ENCODE results near the gene UBA5. TPM values are rescaled to one million over a fixed set of nuclear protein-coding genes. Genes with fewer than 3 reads are reported as not detected.

UBA5 gene
- polyA plus RNA-seq, 3 donors = 9.3 to 19.5 (median 13.8) TPM

- no CpG with 5 or more reads among the region's 1 CpG for WGBS (ENCODE audit: insufficient coverage)
Observed at GRCh38 chr3:132650153-132650552, 10.0 kb upstream of the UBA5 start.

GRCh38 chr3:132652640-132653270, 7.4 kb upstream of the UBA5 start:
- Histone ChIP-seq H3K4me3 (replicated peaks in 1 of 3; ENCODE audit: low read depth in 2 of 3, low read length in 3 of 3) (no peak overlapping the region), H2AFZ (ENCODE audit: insufficient read depth, low read depth, low read length, poor library complexity, severe bottlenecking) (no peak overlapping the region), H3K27me3 (ENCODE audit: control insufficient read depth in 2 of 2, insufficient read depth in 2 of 2, low read length in 2 of 2) (no peaks in the 10 kb centered on the region), H3K79me2 (ENCODE audit: insufficient read depth, low read length) (no peaks in the 10 kb centered on the region), H3K4me1 (ENCODE audit: control insufficient read depth in 1 of 2, insufficient read depth in 2 of 2, low read length in 2 of 2) (no peaks in the 10 kb centered on the region), H3K9ac (ENCODE audit: insufficient read depth, low read length, poor library complexity, severe bottlenecking) (no peak overlapping the region), H3K36me3 (replicated peaks in 1 of 2; ENCODE audit: control insufficient read depth in 1 of 2, insufficient read depth in 2 of 2, low read length in 2 of 2) (no peaks in the 10 kb centered on the region), H3K9me3 (replicated peaks in 1 of 2; ENCODE audit: control insufficient read depth in 1 of 2, insufficient read depth in 1 of 2, low read length in 2 of 2) (no peaks in the 10 kb centered on the region), H3K4me2 (replicated peaks; ENCODE audit: extremely low read depth, low read length, poor library complexity, severe bottlenecking) (no peak overlapping the region), H4K20me1 (ENCODE audit: insufficient read depth, low read length) (no peaks in the 10 kb centered on the region), H3K27ac (ENCODE audit: low read depth in 1 of 2, low read length in 2 of 2) (no peak overlapping the region)
- Mint-ChIP-seq H3K27me3 (ENCODE audit: low read depth in 3 of 3) (no peaks in the 10 kb centered on the region), H3K27ac (no peak overlapping the region), H3K36me3 (no peaks in the 10 kb centered on the region), H3K4me1 (peaks cover 8% of the 10 kb centered on the region), H3K9me3 (no peaks in the 10 kb centered on the region), H3K4me3 (no peak overlapping the region)
- DNase-seq = no peak
- TF ChIP-seq CTCF (IDR thresholded peaks at IDR 0.05) = no peak
- intact Hi-C loops (cut with micrococcal nuclease) = no loop called here
- WGBS (ENCODE audit: insufficient coverage) = no CpG with 5 or more reads among the region's 1 CpG

More at GRCh38 chr3:132650153-132650552, 10.0 kb upstream of the UBA5 start:
- no peak overlapping the region for H3K27ac Mint-ChIP-seq
- H3K27me3 Mint-ChIP-seq (ENCODE audit: low read depth in 3 of 3) = no peaks in the 10 kb centered on the region
- H4K20me1 ChIP-seq (ENCODE audit: insufficient read depth, low read length) = no peaks in the 10 kb centered on the region
- no peak overlapping the region for H3K9ac ChIP-seq (ENCODE audit: insufficient read depth, low read length, poor library complexity, severe bottlenecking)
- no peaks in the 10 kb centered on the region for H3K36me3 ChIP-seq (replicated peaks in 1 of 2; ENCODE audit: control insufficient read depth in 1 of 2, insufficient read depth in 2 of 2, low read length in 2 of 2)
- no peak overlapping the region for H3K4me2 ChIP-seq (replicated peaks; ENCODE audit: extremely low read depth, low read length, poor library complexity, severe bottlenecking)
- H3K27ac ChIP-seq (ENCODE audit: low read depth in 1 of 2, low read length in 2 of 2) = no peak overlapping the region
- no peak overlapping the region for H3K4me3 Mint-ChIP-seq
- no peak for TF ChIP-seq CTCF (IDR thresholded peaks at IDR 0.05)
- intact Hi-C loops (cut with micrococcal nuclease) = no loop called here
- H3K79me2 ChIP-seq (ENCODE audit: insufficient read depth, low read length) = no peaks in the 10 kb centered on the region
- no peaks in the 10 kb centered on the region for H3K27me3 ChIP-seq (ENCODE audit: control insufficient read depth in 2 of 2, insufficient read depth in 2 of 2, low read length in 2 of 2)
- no peaks in the 10 kb centered on the region for H3K36me3 Mint-ChIP-seq
- no peaks in the 10 kb centered on the region for H3K4me1 ChIP-seq (ENCODE audit: control insufficient read depth in 1 of 2, insufficient read depth in 2 of 2, low read length in 2 of 2)
- H2AFZ ChIP-seq (ENCODE audit: insufficient read depth, low read depth, low read length, poor library complexity, severe bottlenecking) = no peak overlapping the region
- H3K9me3 Mint-ChIP-seq = no peaks in the 10 kb centered on the region
- no peak for DNase-seq
- no peak overlapping the region for H3K4me3 ChIP-seq (replicated peaks in 1 of 3; ENCODE audit: low read depth in 2 of 3, low read length in 3 of 3)
- H3K9me3 ChIP-seq (replicated peaks in 1 of 2; ENCODE audit: control insufficient read depth in 1 of 2, insufficient read depth in 1 of 2, low read length in 2 of 2) = no peaks in the 10 kb centered on the region
- peaks cover 1% of the 10 kb centered on the region for H3K4me1 Mint-ChIP-seq

All from CD14-positive monocyte (primary cell).